Astrocyte (in vitro differentiated cells and primary cell): ENCODE data around the gene MOGAT3.

Experiments used
- CTCF ChIP-seq: IDR thresholded peaks from 2 replicates; pipeline ENCODE4 v1.5.1; 2011; ENCODE audit warnings: low read depth, mild to moderate bottlenecking, inconsistent platforms, low read length, moderate library complexity; ENCODE audit not compliant: insufficient read depth
- EZH2 ChIP-seq: IDR thresholded peaks from 2 replicates; pipeline ENCODE4 v1.6.1; 2012; ENCODE audit warnings: mild to moderate bottlenecking, low read length, inconsistent platforms; ENCODE audit not compliant: insufficient read depth

GRCh38 chr7:101154693-101155102 is 46.1 kb downstream of the MOGAT3 start:
- TF ChIP-seq CTCF (no peak), EZH2 (no peak)
